Inferior parietal cortex (tissue), 1 donor: ENCODE results near the gene PIAS2.
"Not testable (repeated sequence)": the region's sequence is repeated elsewhere in the genome, so short reads cannot be mapped to it uniquely, and the experiment has no call there.

Experiments used
- DNase-seq: peaks from one replicate; pipeline ENCODE4 v3.0.0-alpha.2; 2016; ENCODE audit errors: extremely low spot score

Gene PIAS2, protein sequence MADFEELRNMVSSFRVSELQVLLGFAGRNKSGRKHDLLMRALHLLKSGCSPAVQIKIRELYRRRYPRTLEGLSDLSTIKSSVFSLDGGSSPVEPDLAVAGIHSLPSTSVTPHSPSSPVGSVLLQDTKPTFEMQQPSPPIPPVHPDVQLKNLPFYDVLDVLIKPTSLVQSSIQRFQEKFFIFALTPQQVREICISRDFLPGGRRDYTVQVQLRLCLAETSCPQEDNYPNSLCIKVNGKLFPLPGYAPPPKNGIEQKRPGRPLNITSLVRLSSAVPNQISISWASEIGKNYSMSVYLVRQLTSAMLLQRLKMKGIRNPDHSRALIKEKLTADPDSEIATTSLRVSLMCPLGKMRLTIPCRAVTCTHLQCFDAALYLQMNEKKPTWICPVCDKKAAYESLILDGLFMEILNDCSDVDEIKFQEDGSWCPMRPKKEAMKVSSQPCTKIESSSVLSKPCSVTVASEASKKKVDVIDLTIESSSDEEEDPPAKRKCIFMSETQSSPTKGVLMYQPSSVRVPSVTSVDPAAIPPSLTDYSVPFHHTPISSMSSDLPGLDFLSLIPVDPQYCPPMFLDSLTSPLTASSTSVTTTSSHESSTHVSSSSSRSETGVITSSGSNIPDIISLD

GRCh38 chr18:46917108-46917802, at the start of gene PIAS2, which contains the start of gene KATNAL2:
Gene PIAS2 (minus strand): TSS chr18:46917507. CDS start chr18:46917345, 162 bp downstream.
Gene KATNAL2 (plus strand): TSS chr18:46917602. CDS start chr18:46946873, 29,271 bp downstream.
- peak; percentile 70 for DNase-seq

GRCh38 chr18:46966266-46966665, 49.0 kb upstream of the PIAS2 start:
- not testable (repeated sequence) for DNase-seq

- not testable (repeated sequence) for DNase-seq
These were observed 47.4 kb upstream of the PIAS2 start for GRCh38 chr18:46964579-46965293.

- not testable (repeated sequence) for DNase-seq
These were observed 46.6 kb upstream of the PIAS2 start for GRCh38 chr18:46963656-46964578.

GRCh38 chr18:46958209-46958608, 40.9 kb upstream of the PIAS2 start:
- no peak for DNase-seq

DNA sequence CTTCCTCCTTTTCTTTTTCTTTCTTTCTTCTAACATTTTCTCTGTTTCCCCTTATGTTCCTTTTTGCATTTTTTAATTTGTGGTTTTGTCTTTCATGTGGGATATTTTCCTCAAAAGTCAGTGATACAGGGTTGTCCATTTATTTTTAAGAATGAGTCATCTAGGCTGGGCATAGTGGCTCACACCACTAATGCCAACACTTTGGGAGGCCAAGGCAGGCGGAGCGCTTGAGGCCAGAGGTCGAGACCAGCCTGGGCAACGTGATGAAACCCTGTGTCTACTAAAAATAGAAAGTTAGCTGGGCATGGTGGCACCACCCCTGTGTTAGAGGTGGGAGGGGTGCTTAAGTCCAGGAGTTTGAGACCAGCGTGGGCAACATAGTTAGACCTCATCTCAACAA, 35.9 kb upstream of the PIAS2 start:
- DNase-seq, result no peak

GRCh38 chr18:46950064-46950656, 32.9 kb upstream of the PIAS2 start:
- no peak for DNase-seq

- peak; percentile 81 for DNase-seq
These were observed 29.5 kb upstream of the PIAS2 start for GRCh38 chr18:46946656-46947282.

GRCh38 chr18:46942646-46943045, 25.3 kb upstream of the PIAS2 start:
- DNase-seq, result no peak

- no peak for DNase-seq
These were observed 22.8 kb upstream of the PIAS2 start for GRCh38 chr18:46939998-46940571.

DNA sequence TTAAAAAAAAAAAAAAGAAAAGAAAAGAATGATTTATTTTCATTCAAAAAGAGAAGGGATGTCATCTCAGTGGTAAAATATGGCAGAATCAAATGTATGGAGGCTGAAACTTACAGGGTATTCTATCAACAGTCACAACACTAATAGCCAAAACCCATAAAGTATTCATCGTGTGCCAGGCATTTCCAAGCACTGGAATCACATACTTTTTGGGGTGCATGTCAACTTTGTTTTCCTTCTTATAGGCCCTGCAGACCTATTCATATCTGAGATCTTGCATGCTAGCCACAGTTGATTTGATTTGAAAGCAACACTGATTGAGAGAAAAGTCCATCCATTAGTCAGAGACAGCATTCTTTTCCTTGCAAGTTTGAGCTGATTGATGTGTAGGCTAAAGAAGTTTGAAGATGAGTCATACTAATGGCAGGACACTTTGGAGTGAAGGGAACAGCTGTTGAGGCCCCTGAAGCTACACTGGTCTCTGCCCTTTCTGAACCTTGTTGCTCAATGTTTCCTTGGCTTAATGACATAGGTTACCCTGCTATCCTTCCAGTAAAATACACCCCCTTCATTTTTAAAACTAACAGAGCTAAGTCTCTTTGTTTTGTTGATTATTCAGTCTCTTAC, 22.1 kb upstream of the PIAS2 start:
- DNase-seq, result no peak

DNA sequence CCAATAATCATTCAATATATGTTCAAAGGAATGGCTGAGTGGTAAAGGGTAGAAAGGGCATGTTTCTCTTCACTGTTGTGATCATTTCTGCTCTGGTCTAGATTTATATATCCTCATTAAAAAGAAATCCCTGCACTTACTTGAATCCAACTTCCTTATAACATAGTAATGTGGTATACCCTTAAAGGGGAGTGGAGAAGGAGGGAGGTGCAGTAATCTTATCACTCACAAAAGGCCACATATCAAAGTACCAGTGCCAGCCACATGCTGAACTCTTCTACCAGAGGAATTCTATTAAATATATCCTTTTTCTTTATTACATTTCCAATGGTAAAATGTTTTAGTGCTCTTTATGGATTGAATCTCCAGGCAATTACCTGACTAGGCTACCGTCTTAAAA, 3.3 kb upstream of the PIAS2 start:
- DNase-seq, result no peak

DNA sequence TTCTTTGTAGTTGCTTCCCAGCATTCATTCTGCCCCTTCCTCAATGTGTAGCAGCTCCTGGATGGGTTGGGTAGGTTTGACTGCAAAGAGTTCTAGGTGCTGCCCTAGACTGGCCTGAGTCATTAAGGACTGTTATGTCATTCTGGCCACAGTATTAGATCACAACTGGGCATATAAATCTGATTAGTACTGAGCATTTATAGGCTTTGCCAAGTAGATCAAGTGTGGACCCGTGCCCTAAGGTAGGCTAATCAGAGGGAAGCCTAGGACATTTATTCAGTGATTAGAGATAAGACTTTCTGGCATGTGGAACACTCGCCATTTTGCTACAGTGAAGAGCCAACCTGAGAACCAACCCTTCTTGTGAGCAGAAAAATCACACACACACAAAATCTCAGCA, 2.8 kb upstream of the PIAS2 start:
- no peak for DNase-seq

DNA sequence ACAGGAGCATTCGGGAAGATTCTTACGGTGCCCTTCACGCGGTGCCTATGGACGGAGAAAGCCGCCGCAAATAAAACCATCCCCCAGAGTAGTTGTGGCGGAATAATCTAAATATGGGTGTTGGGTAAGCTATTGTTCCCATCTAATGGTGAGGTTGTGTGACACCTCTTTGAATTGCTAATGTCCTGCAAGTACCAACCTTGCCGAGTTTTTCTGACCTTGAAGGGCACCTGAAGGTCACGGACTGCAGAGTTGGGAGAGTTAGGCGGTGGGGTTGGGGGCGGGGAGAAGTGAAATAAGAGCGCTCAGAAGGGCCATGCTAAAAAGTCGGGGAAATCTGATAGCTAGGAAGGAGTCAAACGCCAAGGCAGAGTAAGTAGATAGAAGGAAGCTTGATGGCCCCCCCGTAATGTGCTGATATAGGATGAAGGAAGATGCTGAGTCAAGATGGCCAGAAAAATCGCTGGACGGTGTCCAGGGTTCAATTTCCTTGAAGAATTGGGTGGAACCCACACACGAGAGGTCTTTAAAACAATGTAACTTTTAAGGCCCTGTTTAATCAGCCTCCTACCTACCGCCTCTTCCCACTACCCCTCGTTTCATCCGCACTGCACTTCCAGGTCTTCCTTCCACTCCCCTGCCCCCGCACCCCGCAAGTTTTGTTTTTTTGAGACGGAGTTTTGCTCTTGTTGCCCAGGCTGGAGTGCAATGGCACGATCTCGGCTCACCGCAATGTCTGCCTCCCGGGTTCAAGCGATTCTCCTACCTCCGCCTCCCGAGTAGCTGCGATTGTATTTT, 695 bp upstream of the PIAS2 start:
- peak; percentile 42 for DNase-seq

GRCh38 chr18:46916551-46917107, 678 bp downstream of the PIAS2 start:
- peak; percentile 45 for DNase-seq

GRCh38 chr18:46915800-46916550, 1.3 kb downstream of the PIAS2 start:
- peak; percentile 13 for DNase-seq

DNA sequence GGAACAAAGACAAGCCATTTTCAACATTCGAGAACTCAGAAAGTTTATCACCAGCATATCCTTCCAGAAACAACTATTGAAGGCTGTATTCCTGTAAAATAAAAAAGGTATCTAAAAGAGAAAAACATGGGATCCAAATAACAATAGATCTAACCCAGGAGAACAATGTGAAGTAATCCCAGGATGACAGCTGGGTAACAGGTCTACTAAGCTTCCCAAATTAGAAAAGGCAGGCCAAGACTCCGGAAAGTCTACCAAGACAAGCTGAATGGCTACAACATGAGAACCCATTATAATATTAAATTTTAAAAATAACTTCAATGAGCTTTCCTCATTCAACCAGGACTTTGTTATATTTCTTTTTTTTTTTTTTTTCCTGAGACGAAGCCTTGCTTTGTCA, 6.5 kb downstream of the PIAS2 start:
- DNase-seq, result no peak
